Liver (tissue), 9 donors: ENCODE results near the gene LARGE1. TPM values are rescaled to one million over a fixed set of nuclear protein-coding genes. Genes with fewer than 3 reads are reported as not detected.

Experiments
- DNase-seq: peaks from one replicate; pipeline ENCODE4 v3.0.0-alpha.2; 2017; ENCODE audit warnings: low spot score
- H3K27ac ChIP-seq, 2 donors: one replicate each; pipeline ENCODE4 v1.7.0; 2013; ENCODE audit warnings: inconsistent platforms in 2 of 2, low read length in 2 of 2, control low read depth in 1 of 2, low read depth in 1 of 2, mild to moderate bottlenecking in 1 of 2
- H3K27me3 ChIP-seq, 4 donors: one replicate each; pipeline versions ENCODE4 v1.6.1 to v1.7.0; 2013; ENCODE audit warnings: low read length in 3 of 4, inconsistent platforms in 1 of 4, mild to moderate bottlenecking in 1 of 4, moderate library complexity in 1 of 4; ENCODE audit not compliant: control insufficient read depth in 4 of 4, insufficient read depth in 4 of 4
- H3K36me3 ChIP-seq, 4 donors: one replicate each; pipeline versions ENCODE4 v1.6.1 to v1.7.0; 2013; ENCODE audit warnings: low read length in 3 of 4, mild to moderate bottlenecking in 3 of 4, low read depth in 1 of 4, moderate library complexity in 1 of 4; ENCODE audit not compliant: control insufficient read depth in 4 of 4, insufficient read depth in 3 of 4
- H3K4me1 ChIP-seq, 4 donors: one replicate each; pipeline versions ENCODE4 v1.6.1 to v1.7.0; 2013; ENCODE audit warnings: low read length in 3 of 4, mild to moderate bottlenecking in 3 of 4, moderate library complexity in 1 of 4; ENCODE audit not compliant: control insufficient read depth in 4 of 4, insufficient read depth in 4 of 4
- H3K4me3 ChIP-seq, 3 donors: one replicate each; pipeline versions ENCODE4 v1.6.1 to v1.7.0; 2013; ENCODE audit warnings: low read length in 3 of 3, control low read depth in 1 of 3, low read depth in 1 of 3, mild to moderate bottlenecking in 1 of 3
- H3K9ac ChIP-seq, 2 donors: one replicate each; pipeline ENCODE4 v1.7.0; 2013; ENCODE audit warnings: low read length in 2 of 2, mild to moderate bottlenecking in 2 of 2, moderate library complexity in 2 of 2, control low read depth in 1 of 2, low read depth in 1 of 2
- H3K9me3 ChIP-seq, 4 donors: one replicate each; pipeline versions ENCODE4 v1.6.1 to v1.7.0; 2013; ENCODE audit warnings: low read length in 3 of 4; ENCODE audit not compliant: control insufficient read depth in 4 of 4
- EGR1 ChIP-seq, 2 donors: IDR thresholded peaks; 2 replicates each; pipeline ENCODE4 v1.6.1; 2016 to 2018; ENCODE audit warnings: antibody characterized with exemption in 2 of 2, low read depth in 2 of 2
- FOXA1 ChIP-seq: IDR thresholded peaks from 2 replicates; pipeline ENCODE4 v1.6.1; 2016; ENCODE audit warnings: antibody characterized with exemption
- FOXA2 ChIP-seq: IDR thresholded peaks from 2 replicates; pipeline ENCODE4 v1.6.1; 2016; ENCODE audit warnings: antibody characterized with exemption
- GABPA ChIP-seq, 2 donors: IDR thresholded peaks in 1 of 2; conservative IDR thresholded peaks in 1 of 2; 2 replicates each; pipeline ENCODE4 v1.6.1; 2016; ENCODE audit warnings: antibody characterized with exemption in 2 of 2, mild to moderate bottlenecking in 1 of 2, moderate library complexity in 1 of 2
- HNF4G ChIP-seq: IDR thresholded peaks from 2 replicates; pipeline ENCODE4 v1.6.1; 2016; ENCODE audit warnings: antibody characterized with exemption
- JUND ChIP-seq, 2 donors: IDR thresholded peaks; 2 replicates each; pipeline ENCODE4 v1.6.1; 2016; ENCODE audit warnings: antibody characterized with exemption in 2 of 2
- NR2F2 ChIP-seq: IDR thresholded peaks from 2 replicates; pipeline ENCODE4 v1.6.1; 2016; ENCODE audit warnings: antibody characterized with exemption
- RAD21 ChIP-seq, 2 donors: IDR thresholded peaks; 2 replicates each; pipeline ENCODE4 v1.6.1; 2016; ENCODE audit warnings: antibody characterized with exemption in 2 of 2, mild to moderate bottlenecking in 2 of 2
- RXRA ChIP-seq, 2 donors: IDR thresholded peaks; 2 replicates each; pipeline ENCODE4 v1.6.1; 2017 to 2018; ENCODE audit warnings: antibody characterized with exemption in 2 of 2, mild to moderate bottlenecking in 1 of 2
- SP1 ChIP-seq: IDR thresholded peaks from 2 replicates; pipeline ENCODE4 v1.6.1; 2018; ENCODE audit warnings: antibody characterized with exemption, mild to moderate bottlenecking
- TAF1 ChIP-seq: conservative IDR thresholded peaks from 2 replicates; pipeline ENCODE4 v1.6.1; 2016; ENCODE audit warnings: antibody characterized with exemption, mild to moderate bottlenecking
- YY1 ChIP-seq: IDR thresholded peaks from 2 replicates; pipeline ENCODE4 v1.6.1; 2016; ENCODE audit warnings: antibody characterized with exemption, mild to moderate bottlenecking
- WGBS: extraction: QIAGEN DNeasy Blood & Tissue Kit; methylation state at CpG from one replicate; pipeline ENCODE4 v1.1.7; 2013; 5-methylcytosine and 5-hydroxymethylcytosine counted together
- polyA plus RNA-seq, 2 donors: library from polyadenylated mRNA; stranded (reverse) in 1 of 2; unstranded in 1 of 2; fragments of 200-250 nt in 1 of 2; fragments of >200 nt in 1 of 2; fragmentation: Nextera tagmentation in 1 of 2; extraction: Ambion mirVana in 1 of 2; gene quantifications; one replicate each; pipeline versions ENCODE4 v1.2.1 to v1.2.3, GENCODE V29; 2013 to 2015
- total RNA-seq, 2 donors: library from RNA; depleted of rRNA; stranded (reverse); fragments of >200 nt; gene quantifications; one replicate each; pipeline ENCODE4 v1.2.3, GENCODE V29; 2014
- TF ChIP-seq, protein P1 (sequence below): IDR thresholded peaks from 2 replicates; pipeline ENCODE4 v1.6.1; 2016; ENCODE audit warnings: antibody characterized with exemption, mild to moderate bottlenecking
- TF ChIP-seq, protein P2 (sequence below): IDR thresholded peaks from 2 replicates; pipeline ENCODE4 v1.6.1; 2016; ENCODE audit warnings: antibody characterized with exemption
- TF ChIP-seq, protein P3 (sequence below): IDR thresholded peaks from 2 replicates; pipeline ENCODE4 v1.6.1; 2016; ENCODE audit warnings: antibody characterized with exemption
- TF ChIP-seq, protein P4 (sequence below): IDR thresholded peaks from 2 replicates; pipeline ENCODE4 v1.6.1; 2016; ENCODE audit warnings: antibody characterized with exemption
- donor health status: healthy.
- donor health status: healthy.
- donor health status: healthy.
- donor health status: healthy.
- donor health status: healthy.

LARGE1 gene
- total and polyA plus RNA-seq, 4 donors: 2.3 to 14.1 (median 5.7) TPM

DNA sequence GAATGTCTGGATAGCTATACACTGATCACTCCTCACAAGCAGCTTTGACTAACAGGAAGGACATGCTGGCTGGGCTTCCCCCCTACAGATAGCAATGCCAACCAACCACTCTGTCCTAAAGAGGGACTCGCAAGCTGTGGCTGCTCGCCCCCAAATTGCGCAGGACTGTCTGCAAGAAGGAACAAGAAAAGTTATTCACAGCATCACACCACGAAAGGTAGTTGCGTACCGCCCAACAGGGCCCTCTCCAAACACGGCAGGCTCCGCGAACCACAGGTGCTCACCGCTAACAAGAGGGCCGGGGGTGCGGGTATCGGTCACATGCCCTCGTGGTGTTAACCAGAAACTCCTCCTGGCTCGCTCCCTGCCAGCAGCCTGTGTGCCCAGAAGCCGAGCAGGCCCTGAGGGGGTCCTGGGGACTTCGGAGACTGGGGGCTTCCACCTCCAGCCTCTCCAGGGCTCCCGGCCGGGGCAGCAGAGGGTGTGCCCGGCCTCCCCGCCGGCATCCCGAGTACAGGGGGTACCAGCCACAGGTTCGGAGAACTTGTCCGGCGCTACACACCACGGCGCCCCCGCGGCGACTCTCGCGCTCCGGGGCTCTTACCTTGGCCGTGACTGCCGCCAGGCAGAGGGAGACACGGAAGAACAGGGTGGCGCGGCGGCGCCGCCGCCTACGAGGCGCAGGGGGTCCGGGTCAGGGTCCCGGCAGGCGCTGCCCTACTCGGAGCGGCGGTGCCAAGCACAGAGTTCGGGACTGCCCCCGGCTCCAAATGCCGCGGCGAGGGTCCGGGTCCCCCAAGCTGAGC is 682 bp downstream of the LARGE1 start:
- Histone ChIP-seq H3K4me3 (peak overlapping the region; percentile 57 to 84 (median 58)), H3K4me1 (peaks cover 0 to 41% (median 34%) of the 10 kb centered on the region in 4 donors), H3K9ac (peak overlapping the region in 1 of 2 donors; percentile 73), H3K36me3 (no peaks in the 10 kb centered on the region), H3K9me3 (no peaks in the 10 kb centered on the region), H3K27ac (peak overlapping the region; percentile 42 to 48), H3K27me3 (no peaks in the 10 kb centered on the region)
- no peak for TF ChIP-seq NR2F2
- TF ChIP-seq, protein P1, sequence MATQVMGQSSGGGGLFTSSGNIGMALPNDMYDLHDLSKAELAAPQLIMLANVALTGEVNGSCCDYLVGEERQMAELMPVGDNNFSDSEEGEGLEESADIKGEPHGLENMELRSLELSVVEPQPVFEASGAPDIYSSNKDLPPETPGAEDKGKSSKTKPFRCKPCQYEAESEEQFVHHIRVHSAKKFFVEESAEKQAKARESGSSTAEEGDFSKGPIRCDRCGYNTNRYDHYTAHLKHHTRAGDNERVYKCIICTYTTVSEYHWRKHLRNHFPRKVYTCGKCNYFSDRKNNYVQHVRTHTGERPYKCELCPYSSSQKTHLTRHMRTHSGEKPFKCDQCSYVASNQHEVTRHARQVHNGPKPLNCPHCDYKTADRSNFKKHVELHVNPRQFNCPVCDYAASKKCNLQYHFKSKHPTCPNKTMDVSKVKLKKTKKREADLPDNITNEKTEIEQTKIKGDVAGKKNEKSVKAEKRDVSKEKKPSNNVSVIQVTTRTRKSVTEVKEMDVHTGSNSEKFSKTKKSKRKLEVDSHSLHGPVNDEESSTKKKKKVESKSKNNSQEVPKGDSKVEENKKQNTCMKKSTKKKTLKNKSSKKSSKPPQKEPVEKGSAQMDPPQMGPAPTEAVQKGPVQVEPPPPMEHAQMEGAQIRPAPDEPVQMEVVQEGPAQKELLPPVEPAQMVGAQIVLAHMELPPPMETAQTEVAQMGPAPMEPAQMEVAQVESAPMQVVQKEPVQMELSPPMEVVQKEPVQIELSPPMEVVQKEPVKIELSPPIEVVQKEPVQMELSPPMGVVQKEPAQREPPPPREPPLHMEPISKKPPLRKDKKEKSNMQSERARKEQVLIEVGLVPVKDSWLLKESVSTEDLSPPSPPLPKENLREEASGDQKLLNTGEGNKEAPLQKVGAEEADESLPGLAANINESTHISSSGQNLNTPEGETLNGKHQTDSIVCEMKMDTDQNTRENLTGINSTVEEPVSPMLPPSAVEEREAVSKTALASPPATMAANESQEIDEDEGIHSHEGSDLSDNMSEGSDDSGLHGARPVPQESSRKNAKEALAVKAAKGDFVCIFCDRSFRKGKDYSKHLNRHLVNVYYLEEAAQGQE: no peak
- TF ChIP-seq FOXA2: no peak
- no peak for TF ChIP-seq RAD21 (IDR thresholded peaks at IDR 0.05)
- TF ChIP-seq TAF1: no peak
- TF ChIP-seq GABPA (IDR thresholded peaks at IDR 0.05 in 1 of 2, conservative IDR thresholded peaks at IDR 0.05 in 1 of 2): no peak
- no peak for TF ChIP-seq HNF4G
- no peak for TF ChIP-seq SP1
- TF ChIP-seq JUND (IDR thresholded peaks at IDR 0.05): no peak
- TF ChIP-seq, protein P2, sequence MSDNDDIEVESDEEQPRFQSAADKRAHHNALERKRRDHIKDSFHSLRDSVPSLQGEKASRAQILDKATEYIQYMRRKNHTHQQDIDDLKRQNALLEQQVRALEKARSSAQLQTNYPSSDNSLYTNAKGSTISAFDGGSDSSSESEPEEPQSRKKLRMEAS: no peak
- no peak for TF ChIP-seq EGR1 (IDR thresholded peaks at IDR 0.05; ENCODE audit: low read depth in 2 of 2)
- TF ChIP-seq, protein P3, sequence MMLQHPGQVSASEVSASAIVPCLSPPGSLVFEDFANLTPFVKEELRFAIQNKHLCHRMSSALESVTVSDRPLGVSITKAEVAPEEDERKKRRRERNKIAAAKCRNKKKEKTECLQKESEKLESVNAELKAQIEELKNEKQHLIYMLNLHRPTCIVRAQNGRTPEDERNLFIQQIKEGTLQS: no peak
- TF ChIP-seq, protein P4, sequence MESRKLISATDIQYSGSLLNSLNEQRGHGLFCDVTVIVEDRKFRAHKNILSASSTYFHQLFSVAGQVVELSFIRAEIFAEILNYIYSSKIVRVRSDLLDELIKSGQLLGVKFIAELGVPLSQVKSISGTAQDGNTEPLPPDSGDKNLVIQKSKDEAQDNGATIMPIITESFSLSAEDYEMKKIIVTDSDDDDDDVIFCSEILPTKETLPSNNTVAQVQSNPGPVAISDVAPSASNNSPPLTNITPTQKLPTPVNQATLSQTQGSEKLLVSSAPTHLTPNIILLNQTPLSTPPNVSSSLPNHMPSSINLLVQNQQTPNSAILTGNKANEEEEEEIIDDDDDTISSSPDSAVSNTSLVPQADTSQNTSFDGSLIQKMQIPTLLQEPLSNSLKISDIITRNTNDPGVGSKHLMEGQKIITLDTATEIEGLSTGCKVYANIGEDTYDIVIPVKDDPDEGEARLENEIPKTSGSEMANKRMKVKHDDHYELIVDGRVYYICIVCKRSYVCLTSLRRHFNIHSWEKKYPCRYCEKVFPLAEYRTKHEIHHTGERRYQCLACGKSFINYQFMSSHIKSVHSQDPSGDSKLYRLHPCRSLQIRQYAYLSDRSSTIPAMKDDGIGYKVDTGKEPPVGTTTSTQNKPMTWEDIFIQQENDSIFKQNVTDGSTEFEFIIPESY: no peak
- no peak for TF ChIP-seq FOXA1
- TF ChIP-seq RXRA (IDR thresholded peaks at IDR 0.05): no peak
- no peak for TF ChIP-seq YY1
- WGBS: 1% methylated on average over 57 of the region's 57 CpGs
- peak; percentile 36 for DNase-seq

DNA sequence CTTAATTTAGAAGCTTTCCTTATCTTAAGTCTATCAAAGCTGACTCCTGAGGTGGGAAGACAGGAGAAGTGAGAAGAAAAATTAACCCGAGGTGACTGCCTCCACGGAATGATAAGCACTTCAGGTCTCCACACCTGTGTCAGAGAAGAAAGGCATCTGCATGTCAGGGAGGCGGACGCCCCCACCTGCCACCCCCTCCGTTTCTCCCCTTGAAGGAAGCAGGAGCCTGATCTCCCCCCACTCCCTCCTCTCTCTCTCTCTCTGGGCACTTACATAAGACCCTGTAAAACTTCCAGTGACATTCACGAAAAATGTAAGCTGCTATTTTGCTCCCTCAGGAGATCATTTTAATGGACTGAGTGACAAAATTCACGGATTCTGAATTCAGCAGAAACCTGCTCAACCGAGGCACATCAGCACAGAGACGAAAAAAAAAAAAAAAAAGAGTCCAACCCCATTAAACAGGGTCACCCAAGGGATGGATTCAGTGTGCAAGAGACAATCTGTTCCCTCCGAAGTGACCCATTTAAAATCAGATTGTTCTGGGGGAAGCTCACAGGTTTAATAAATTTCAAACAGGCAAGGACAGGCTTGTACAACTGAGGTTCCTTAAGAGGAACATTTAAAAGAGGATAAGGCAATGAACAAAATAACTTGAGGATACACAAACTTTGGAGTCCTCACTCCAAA is 1.5 kb downstream of the LARGE1 start:
- no peak overlapping the region for H3K9ac ChIP-seq
- peak overlapping the region in 1 of 2 donors; percentile 39 for H3K27ac ChIP-seq
- H3K27me3 ChIP-seq: no peaks in the 10 kb centered on the region
- 62% methylated on average over 10 of the region's 10 CpGs for WGBS
- no peak for DNase-seq
- H3K9me3 ChIP-seq: no peaks in the 10 kb centered on the region
- TF ChIP-seq EGR1 (IDR thresholded peaks at IDR 0.05; ENCODE audit: low read depth in 2 of 2): peak in 1 of 2 donors; percentile 20
- TF ChIP-seq NR2F2: no peak
- TF ChIP-seq GABPA (IDR thresholded peaks at IDR 0.05 in 1 of 2, conservative IDR thresholded peaks at IDR 0.05 in 1 of 2): no peak
- H3K4me1 ChIP-seq: peaks cover 0 to 46% (median 39%) of the 10 kb centered on the region in 4 donors
- H3K36me3 ChIP-seq: no peaks in the 10 kb centered on the region
- H3K4me3 ChIP-seq: peak overlapping the region in 1 of 3 donors; percentile 84
